Stimulated activated naive CD4-positive, alpha-beta T cell (primary cell): ENCODE results near the gene EIF4A3.

Source experiments
- DNase-seq, 6 experiments: peaks; one replicate each; lab custom pipeline; 2025; lab: John Stamatoyannopoulos, UW

EIF4A3 gene

DNA sequence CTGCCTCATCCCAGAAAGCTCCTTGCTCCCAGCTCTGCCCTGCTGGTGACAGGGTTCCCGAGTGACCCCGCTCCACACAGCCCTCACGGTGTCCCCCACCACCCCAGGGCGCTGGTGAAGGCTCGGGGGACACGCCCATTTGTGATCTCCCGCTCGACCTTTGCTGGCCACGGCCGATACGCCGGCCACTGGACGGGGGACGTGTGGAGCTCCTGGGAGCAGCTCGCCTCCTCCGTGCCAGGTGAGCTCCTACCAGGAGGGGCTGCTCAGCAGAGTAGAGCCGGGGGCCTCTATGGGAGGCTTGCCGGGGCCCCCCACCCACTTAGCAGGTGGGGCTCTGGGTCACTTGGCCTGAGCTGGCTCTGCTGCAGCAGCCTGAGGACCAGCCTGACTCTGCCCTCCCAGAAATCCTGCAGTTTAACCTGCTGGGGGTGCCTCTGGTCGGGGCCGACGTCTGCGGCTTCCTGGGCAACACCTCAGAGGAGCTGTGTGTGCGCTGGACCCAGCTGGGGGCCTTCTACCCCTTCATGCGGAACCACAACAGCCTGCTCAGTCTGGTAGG is 34.4 kb downstream of the EIF4A3 start:
- DNase-seq, result no peak

DNA sequence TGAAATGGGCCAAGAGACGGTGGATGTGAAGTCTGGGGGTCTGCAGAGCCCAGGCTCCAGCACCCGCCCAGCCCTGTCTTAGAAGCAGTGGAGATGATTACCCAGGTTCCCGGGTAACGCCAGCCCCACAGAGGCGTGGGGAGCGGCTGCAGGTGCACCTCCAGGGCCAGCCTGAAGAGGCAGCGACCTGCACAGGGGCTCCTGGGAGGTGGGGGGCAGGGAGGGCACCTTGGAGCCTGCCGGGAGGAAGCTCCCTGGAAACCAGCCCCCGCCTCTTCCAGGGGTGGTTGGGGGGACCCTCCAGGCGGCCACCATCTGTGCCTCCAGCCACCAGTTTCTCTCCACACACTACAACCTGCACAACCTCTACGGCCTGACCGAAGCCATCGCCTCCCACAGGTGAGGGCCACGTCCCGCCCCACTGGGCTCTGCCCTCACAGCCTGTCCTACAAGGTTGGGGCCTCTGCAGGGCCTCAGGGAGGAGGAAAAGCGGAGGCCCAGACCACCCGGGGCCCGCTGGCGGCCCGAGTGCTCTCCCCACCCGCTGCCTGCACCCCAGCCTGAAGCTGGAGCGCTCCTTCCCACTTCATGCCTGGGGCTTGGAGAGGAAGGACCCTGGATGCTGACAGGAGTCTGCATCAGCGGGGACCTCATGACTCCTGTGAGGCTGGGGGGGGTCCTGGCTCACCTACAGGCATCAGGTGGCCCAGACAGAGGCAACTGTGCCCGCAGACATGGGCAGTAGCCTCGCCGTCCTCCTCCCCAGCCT is 35.0 kb downstream of the EIF4A3 start:
- no peak for DNase-seq

- DNase-seq, result no peak
Measured at GRCh38 chr17:80110927-80111701, 35.8 kb downstream of the EIF4A3 start.

DNA sequence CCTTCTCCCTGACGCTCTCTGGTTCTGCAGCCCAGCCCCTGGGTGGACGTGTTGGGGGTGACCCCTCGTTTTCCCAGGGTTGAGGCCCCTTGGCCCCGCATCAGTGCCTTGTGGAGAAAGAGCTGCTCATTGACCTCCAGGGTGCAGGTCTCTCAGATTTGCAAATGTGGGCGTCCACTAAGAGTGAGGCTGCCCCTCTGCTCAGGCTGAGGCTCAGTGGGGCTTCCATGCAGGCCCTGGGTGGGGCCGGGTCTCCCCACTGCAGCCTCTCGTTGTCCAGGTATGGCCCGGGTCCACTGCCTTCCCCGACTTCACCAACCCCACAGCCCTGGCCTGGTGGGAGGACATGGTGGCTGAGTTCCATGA is 36.5 kb downstream of the EIF4A3 start:
- no peak for DNase-seq

DNA sequence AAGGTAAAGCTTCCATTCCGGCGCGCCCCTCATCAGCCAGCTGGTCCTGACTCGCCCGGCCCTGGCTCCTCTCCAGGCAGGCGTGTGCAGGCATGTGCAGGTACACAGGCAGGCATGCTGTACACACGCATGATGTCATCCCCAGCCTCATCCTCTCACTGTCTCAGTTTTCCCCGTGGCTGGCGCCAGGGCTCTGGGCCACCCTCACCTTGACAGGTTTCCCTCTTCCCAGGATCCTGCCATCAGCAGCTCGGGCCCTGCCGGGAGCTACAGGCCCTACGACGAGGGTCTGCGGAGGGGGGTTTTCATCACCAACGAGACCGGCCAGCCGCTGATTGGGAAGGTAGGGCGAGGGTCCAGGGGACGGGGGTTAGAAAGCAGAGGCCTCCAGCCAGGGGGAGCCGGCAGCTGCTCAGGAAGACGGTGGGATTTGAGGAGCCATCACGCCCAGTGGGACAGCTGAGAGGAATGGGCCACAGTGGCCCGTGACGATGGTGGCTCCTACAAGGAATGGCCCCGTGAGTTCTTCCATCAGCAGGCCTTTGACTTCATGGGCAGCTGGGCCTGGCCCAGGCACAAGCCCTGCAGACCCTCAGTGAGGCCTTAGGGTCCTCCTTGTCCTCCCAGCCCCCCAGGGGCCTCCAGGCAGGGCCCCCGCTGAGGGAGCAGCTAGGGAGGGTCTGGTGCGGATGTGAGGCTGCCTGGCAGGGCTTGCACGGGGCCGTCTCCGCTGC is 37.0 kb downstream of the EIF4A3 start:
- no peak for DNase-seq

DNA sequence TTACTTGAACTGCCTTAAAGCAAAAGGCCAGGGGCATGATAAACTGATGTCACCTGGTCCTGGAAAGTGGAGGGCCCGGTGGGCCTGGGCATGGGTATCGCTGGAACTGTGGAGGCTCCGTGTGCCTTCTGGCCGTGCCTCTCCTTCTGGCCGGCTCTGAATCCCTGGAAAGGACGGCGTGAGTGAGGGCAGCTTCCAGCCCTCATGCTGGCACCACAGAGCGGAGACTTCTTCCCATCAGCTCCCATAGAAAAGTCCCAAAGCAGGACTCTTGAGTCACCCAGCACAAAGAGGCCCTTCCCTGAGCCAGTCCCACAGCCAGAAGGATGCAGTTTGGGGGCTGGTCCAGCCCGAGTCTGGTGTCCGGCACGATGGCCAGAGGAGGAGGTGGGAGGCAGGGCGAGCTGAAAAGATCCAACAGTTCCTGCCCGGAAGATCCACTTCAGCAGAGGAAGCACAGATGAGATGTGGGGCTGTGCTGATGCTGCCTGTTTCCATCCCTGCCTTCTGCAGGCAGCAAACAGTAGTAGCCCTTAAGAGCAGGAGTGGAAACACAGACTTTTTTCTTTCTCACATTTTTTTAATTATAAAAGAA is 37.8 kb downstream of the EIF4A3 start:
- no peak for DNase-seq

- no peak for DNase-seq
Measured at GRCh38 chr17:80108036-80108971, 38.6 kb downstream of the EIF4A3 start.

DNA sequence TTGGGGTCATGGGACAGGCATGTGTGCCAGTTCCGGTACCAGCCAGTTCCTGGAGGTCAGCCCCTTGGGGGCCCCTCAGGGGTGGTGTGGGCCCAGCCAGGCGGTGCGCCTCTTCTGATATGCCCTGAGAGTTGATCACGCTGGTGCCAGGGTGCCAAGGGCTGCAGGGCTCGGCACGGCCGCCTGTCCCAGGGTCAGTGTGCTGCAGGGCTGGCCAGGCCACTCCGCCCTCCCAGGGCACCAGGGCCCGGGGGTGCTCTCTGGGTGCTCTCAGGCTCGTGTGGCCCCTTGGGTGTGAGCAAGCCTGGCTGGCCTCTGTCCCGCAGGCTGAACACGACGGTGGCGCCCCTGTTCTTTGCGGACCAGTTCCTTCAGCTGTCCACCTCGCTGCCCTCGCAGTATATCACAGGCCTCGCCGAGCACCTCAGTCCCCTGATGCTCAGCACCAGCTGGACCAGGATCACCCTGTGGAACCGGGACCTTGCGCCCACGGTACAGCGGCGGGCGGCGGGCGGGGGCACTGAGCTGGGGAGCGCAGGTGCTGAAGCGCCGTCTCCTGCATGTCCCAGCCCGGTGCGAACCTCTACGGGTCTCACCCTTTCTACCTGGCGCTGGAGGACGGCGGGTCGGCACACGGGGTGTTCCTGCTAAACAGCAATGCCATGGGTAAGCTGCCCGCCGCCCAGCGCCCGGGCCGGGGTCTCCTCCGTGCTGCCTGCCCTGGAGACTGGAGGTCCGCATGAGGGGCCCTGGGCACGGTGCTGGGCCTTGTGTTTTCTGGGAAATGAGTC is 39.5 kb downstream of the EIF4A3 start:
- no peak for DNase-seq

DNA sequence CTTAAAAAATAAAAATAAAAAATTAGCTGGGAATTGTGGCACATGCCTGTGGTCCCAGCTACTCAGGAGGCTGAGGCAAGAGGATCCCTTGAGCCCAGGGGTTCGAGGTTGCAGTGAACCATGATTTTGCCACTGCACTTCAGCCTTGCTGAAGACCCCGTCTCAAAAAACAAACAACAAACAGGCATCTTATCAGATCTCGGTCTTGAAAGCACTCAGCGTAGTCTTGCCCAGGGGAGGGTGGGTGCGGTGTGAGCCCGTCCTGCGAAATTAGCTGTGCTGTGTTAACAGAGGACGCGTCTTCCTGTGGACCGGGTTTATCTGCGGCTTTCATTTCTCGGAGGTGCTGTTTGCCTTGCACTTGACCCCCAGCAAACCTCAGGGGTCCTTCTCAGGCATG is 40.2 kb downstream of the EIF4A3 start:
- no peak for DNase-seq

GRCh38 chr17:80106176-80106575 is 40.8 kb downstream of the EIF4A3 start:
- no peak for DNase-seq

DNA sequence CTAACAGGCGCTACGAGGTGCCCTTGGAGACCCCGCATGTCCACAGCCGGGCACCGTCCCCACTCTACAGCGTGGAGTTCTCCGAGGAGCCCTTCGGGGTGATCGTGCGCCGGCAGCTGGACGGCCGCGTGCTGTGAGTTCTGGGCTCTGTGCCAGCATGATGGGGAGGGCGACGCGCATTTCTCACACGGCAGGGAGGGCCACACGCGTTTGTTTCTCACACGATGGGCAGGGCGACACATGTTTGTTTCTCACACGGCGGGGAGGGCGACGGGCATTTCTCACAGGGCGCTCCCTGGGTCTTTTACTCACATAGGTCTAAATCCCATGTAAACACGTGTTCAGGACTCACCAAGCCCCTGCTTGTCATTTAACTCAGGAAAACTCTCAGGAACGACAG is 41.2 kb downstream of the EIF4A3 start:
- no peak for DNase-seq

DNA sequence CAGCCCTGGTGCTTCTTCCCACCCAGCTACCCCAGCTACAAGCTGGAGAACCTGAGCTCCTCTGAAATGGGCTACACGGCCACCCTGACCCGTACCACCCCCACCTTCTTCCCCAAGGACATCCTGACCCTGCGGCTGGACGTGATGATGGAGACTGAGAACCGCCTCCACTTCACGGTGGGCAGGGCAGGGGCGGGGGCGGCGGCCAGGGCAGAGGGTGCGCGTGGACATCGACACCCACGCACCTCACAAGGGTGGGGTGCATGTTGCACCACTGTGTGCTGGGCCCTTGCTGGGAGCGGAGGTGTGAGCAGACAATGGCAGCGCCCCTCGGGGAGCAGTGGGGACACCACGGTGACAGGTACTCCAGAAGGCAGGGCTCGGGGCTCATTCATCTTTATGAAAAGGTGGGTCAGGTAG is 42.0 kb downstream of the EIF4A3 start:
- no peak for DNase-seq

DNA sequence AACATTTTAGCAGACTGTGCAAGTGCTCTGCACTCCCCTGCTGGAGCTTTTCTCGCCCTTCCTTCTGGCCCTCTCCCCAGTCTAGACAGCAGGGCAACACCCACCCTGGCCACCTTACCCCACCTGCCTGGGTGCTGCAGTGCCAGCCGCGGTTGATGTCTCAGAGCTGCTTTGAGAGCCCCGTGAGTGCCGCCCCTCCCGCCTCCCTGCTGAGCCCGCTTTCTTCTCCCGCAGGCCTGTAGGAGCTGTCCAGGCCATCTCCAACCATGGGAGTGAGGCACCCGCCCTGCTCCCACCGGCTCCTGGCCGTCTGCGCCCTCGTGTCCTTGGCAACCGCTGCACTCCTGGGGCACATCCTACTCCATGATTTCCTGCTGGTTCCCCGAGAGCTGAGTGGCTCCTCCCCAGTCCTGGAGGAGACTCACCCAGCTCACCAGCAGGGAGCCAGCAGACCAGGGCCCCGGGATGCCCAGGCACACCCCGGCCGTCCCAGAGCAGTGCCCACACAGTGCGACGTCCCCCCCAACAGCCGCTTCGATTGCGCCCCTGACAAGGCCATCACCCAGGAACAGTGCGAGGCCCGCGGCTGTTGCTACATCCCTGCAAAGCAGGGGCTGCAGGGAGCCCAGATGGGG is 42.5 kb downstream of the EIF4A3 start:
- no peak for DNase-seq

GRCh38 chr17:80103449-80104085 is 43.4 kb downstream of the EIF4A3 start:
- no peak for DNase-seq

DNA sequence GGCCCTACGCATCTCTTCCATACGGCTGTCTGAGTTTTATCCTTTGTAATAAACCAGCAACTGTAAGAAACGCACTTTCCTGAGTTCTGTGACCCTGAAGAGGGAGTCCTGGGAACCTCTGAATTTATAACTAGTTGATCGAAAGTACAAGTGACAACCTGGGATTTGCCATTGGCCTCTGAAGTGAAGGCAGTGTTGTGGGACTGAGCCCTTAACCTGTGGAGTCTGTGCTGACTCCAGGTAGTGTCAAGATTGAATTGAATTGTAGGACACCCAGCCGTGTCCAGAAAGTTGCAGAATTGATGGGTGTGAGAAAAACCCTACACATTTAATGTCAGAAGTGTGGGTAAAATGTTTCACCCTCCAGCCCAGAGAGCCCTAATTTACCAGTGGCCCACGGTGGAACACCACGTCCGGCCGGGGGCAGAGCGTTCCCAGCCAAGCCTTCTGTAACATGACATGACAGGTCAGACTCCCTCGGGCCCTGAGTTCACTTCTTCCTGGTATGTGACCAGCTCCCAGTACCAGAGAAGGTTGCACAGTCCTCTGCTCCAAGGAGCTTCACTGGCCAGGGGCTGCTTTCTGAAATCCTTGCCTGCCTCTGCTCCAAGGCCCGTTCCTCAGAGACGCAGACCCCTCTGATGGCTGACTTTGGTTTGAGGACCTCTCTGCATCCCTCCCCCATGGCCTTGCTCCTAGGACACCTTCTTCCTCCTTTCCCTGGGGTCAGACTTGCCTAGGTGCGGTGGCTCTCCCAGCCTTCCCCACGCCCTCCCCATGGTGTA is 44.1 kb downstream of the EIF4A3 start:
- no peak for DNase-seq

GRCh38 chr17:80101946-80102663 is 44.8 kb downstream of the EIF4A3 start:
- peak in 1 of 6 experiments; percentile 54 for DNase-seq
